ENCODE measurements around the gene NDFIP1.

Gene NDFIP1

GRCh38 chr5:142104491-142104890 lies 4.1 kb upstream of the NDFIP1 start:
- Histone ChIP-seq H3K27me3 (ENCODE audit: control insufficient read depth in 2 of 2, insufficient read depth in 2 of 2, low read length in 2 of 2) (no peaks in the 10 kb centered on the region), H3K36me3 (ENCODE audit: control insufficient read depth in 2 of 2, insufficient read depth in 2 of 2, low read length in 2 of 2) (no peaks in the 10 kb centered on the region), H3K9ac (ENCODE audit: low read depth in 1 of 2, low read length in 2 of 2) (no peak overlapping the region), H3K4me1 (ENCODE audit: control insufficient read depth in 2 of 2, insufficient read depth in 2 of 2, low read length in 2 of 2) (peaks cover 5 to 6% of the 10 kb centered on the region in 2 donors), H3K27ac (ENCODE audit: low read depth in 2 of 2, low read length in 2 of 2) (no peak overlapping the region), H3K4me3 (ENCODE audit: low read length in 2 of 2) (no peak overlapping the region), H3K9me3 (ENCODE audit: control insufficient read depth in 2 of 2, low read length in 2 of 2) (no peaks in the 10 kb centered on the region)

GRCh38 chr5:142106061-142106460 lies 2.5 kb upstream of the NDFIP1 start:
- no peaks in the 10 kb centered on the region for H3K36me3 ChIP-seq (ENCODE audit: control insufficient read depth in 2 of 2, insufficient read depth in 2 of 2, low read length in 2 of 2)
- H3K27me3 ChIP-seq (ENCODE audit: control insufficient read depth in 2 of 2, insufficient read depth in 2 of 2, low read length in 2 of 2) = no peaks in the 10 kb centered on the region
- peaks cover 17 to 20% of the 10 kb centered on the region in 2 donors for H3K4me1 ChIP-seq (ENCODE audit: control insufficient read depth in 2 of 2, insufficient read depth in 2 of 2, low read length in 2 of 2)
- no peak overlapping the region for H3K4me3 ChIP-seq (ENCODE audit: low read length in 2 of 2)
- no peaks in the 10 kb centered on the region for H3K9me3 ChIP-seq (ENCODE audit: control insufficient read depth in 2 of 2, low read length in 2 of 2)
- H3K27ac ChIP-seq (ENCODE audit: low read depth in 2 of 2, low read length in 2 of 2) = peak overlapping the region in 1 of 2 donors; percentile 33
- no peak overlapping the region for H3K9ac ChIP-seq (ENCODE audit: low read depth in 1 of 2, low read length in 2 of 2)

- Histone ChIP-seq H3K9me3 (ENCODE audit: control insufficient read depth in 2 of 2, low read length in 2 of 2) (no peaks in the 10 kb centered on the region), H3K27ac (ENCODE audit: low read depth in 2 of 2, low read length in 2 of 2) (no peak overlapping the region), H3K9ac (ENCODE audit: low read depth in 1 of 2, low read length in 2 of 2) (no peak overlapping the region), H3K36me3 (ENCODE audit: control insufficient read depth in 2 of 2, insufficient read depth in 2 of 2, low read length in 2 of 2) (no peaks in the 10 kb centered on the region), H3K27me3 (ENCODE audit: control insufficient read depth in 2 of 2, insufficient read depth in 2 of 2, low read length in 2 of 2) (no peaks in the 10 kb centered on the region), H3K4me1 (ENCODE audit: control insufficient read depth in 2 of 2, insufficient read depth in 2 of 2, low read length in 2 of 2) (peaks cover 17 to 20% of the 10 kb centered on the region in 2 donors), H3K4me3 (ENCODE audit: low read length in 2 of 2) (no peak overlapping the region)
Observed at GRCh38 chr5:142107036-142107735, 1.4 kb upstream of the NDFIP1 start.

- Histone ChIP-seq H3K9me3 (ENCODE audit: control insufficient read depth in 2 of 2, low read length in 2 of 2) (no peaks in the 10 kb centered on the region), H3K27me3 (ENCODE audit: control insufficient read depth in 2 of 2, insufficient read depth in 2 of 2, low read length in 2 of 2) (no peaks in the 10 kb centered on the region), H3K36me3 (ENCODE audit: control insufficient read depth in 2 of 2, insufficient read depth in 2 of 2, low read length in 2 of 2) (no peaks in the 10 kb centered on the region), H3K27ac (ENCODE audit: low read depth in 2 of 2, low read length in 2 of 2) (peak overlapping the region; percentile 95 to 97), H3K9ac (ENCODE audit: low read depth in 1 of 2, low read length in 2 of 2) (peak overlapping the region; percentile 79 to 98), H3K4me1 (ENCODE audit: control insufficient read depth in 2 of 2, insufficient read depth in 2 of 2, low read length in 2 of 2) (peaks cover 17 to 20% of the 10 kb centered on the region in 2 donors), H3K4me3 (ENCODE audit: low read length in 2 of 2) (peak overlapping the region; percentile 63 to 75)
Observed at GRCh38 chr5:142107736-142108431, 695 bp upstream of the NDFIP1 start.

GRCh38 chr5:142109331-142110045 lies 909 bp downstream of the NDFIP1 start:
- Histone ChIP-seq H3K9ac (ENCODE audit: low read depth in 1 of 2, low read length in 2 of 2) (peak overlapping the region; percentile 75 to 98), H3K4me3 (ENCODE audit: low read length in 2 of 2) (peak overlapping the region; percentile 84 to 89), H3K4me1 (ENCODE audit: control insufficient read depth in 2 of 2, insufficient read depth in 2 of 2, low read length in 2 of 2) (peaks cover 17 to 20% of the 10 kb centered on the region in 2 donors), H3K27me3 (ENCODE audit: control insufficient read depth in 2 of 2, insufficient read depth in 2 of 2, low read length in 2 of 2) (no peaks in the 10 kb centered on the region), H3K27ac (ENCODE audit: low read depth in 2 of 2, low read length in 2 of 2) (peak overlapping the region; percentile 95 to 97), H3K9me3 (ENCODE audit: control insufficient read depth in 2 of 2, low read length in 2 of 2) (no peaks in the 10 kb centered on the region), H3K36me3 (ENCODE audit: control insufficient read depth in 2 of 2, insufficient read depth in 2 of 2, low read length in 2 of 2) (no peaks in the 10 kb centered on the region)

GRCh38 chr5:142110046-142110531 lies 1.5 kb downstream of the NDFIP1 start:
- H3K4me3 ChIP-seq (ENCODE audit: low read length in 2 of 2) = peak overlapping the region; percentile 84 to 89
- H3K27me3 ChIP-seq (ENCODE audit: control insufficient read depth in 2 of 2, insufficient read depth in 2 of 2, low read length in 2 of 2) = no peaks in the 10 kb centered on the region
- peak overlapping the region; percentile 95 to 97 for H3K27ac ChIP-seq (ENCODE audit: low read depth in 2 of 2, low read length in 2 of 2)
- H3K4me1 ChIP-seq (ENCODE audit: control insufficient read depth in 2 of 2, insufficient read depth in 2 of 2, low read length in 2 of 2) = peaks cover 17 to 20% of the 10 kb centered on the region in 2 donors
- no peaks in the 10 kb centered on the region for H3K36me3 ChIP-seq (ENCODE audit: control insufficient read depth in 2 of 2, insufficient read depth in 2 of 2, low read length in 2 of 2)
- no peaks in the 10 kb centered on the region for H3K9me3 ChIP-seq (ENCODE audit: control insufficient read depth in 2 of 2, low read length in 2 of 2)
- H3K9ac ChIP-seq (ENCODE audit: low read depth in 1 of 2, low read length in 2 of 2) = peak overlapping the region; percentile 75 to 98

- Histone ChIP-seq H3K9ac (ENCODE audit: low read depth in 1 of 2, low read length in 2 of 2) (no peak overlapping the region), H3K9me3 (ENCODE audit: control insufficient read depth in 2 of 2, low read length in 2 of 2) (no peaks in the 10 kb centered on the region), H3K27me3 (ENCODE audit: control insufficient read depth in 2 of 2, insufficient read depth in 2 of 2, low read length in 2 of 2) (no peaks in the 10 kb centered on the region), H3K36me3 (ENCODE audit: control insufficient read depth in 2 of 2, insufficient read depth in 2 of 2, low read length in 2 of 2) (no peaks in the 10 kb centered on the region), H3K4me1 (ENCODE audit: control insufficient read depth in 2 of 2, insufficient read depth in 2 of 2, low read length in 2 of 2) (peaks cover 17 to 20% of the 10 kb centered on the region in 2 donors), H3K4me3 (ENCODE audit: low read length in 2 of 2) (no peak overlapping the region), H3K27ac (ENCODE audit: low read depth in 2 of 2, low read length in 2 of 2) (no peak overlapping the region)
Observed at GRCh38 chr5:142110988-142111687, 2.6 kb downstream of the NDFIP1 start.

GRCh38 chr5:142114687-142115086 lies 6.1 kb downstream of the NDFIP1 start:
- Histone ChIP-seq H3K27ac (ENCODE audit: low read depth in 2 of 2, low read length in 2 of 2) (no peak overlapping the region), H3K4me1 (ENCODE audit: control insufficient read depth in 2 of 2, insufficient read depth in 2 of 2, low read length in 2 of 2) (peaks cover 12 to 18% of the 10 kb centered on the region in 2 donors), H3K4me3 (ENCODE audit: low read length in 2 of 2) (no peak overlapping the region)

GRCh38 chr5:142115937-142116614 lies 7.5 kb downstream of the NDFIP1 start:
- Histone ChIP-seq H3K27me3 (ENCODE audit: control insufficient read depth in 2 of 2, insufficient read depth in 2 of 2, low read length in 2 of 2) (no peaks in the 10 kb centered on the region), H3K9ac (ENCODE audit: low read depth in 1 of 2, low read length in 2 of 2) (no peak overlapping the region), H3K9me3 (ENCODE audit: control insufficient read depth in 2 of 2, low read length in 2 of 2) (no peaks in the 10 kb centered on the region), H3K36me3 (ENCODE audit: control insufficient read depth in 2 of 2, insufficient read depth in 2 of 2, low read length in 2 of 2) (peaks cover 5 to 6% of the 10 kb centered on the region in 2 donors), H3K4me3 (ENCODE audit: low read length in 2 of 2) (no peak overlapping the region), H3K27ac (ENCODE audit: low read depth in 2 of 2, low read length in 2 of 2) (no peak overlapping the region), H3K4me1 (ENCODE audit: control insufficient read depth in 2 of 2, insufficient read depth in 2 of 2, low read length in 2 of 2) (peaks cover 3 to 4% of the 10 kb centered on the region in 2 donors)

More at GRCh38 chr5:142114687-142115086, 6.1 kb downstream of the NDFIP1 start:
- Histone ChIP-seq H3K36me3 (ENCODE audit: control insufficient read depth in 2 of 2, insufficient read depth in 2 of 2, low read length in 2 of 2) (peaks cover 0 to 2% of the 10 kb centered on the region in 2 donors), H3K27me3 (ENCODE audit: control insufficient read depth in 2 of 2, insufficient read depth in 2 of 2, low read length in 2 of 2) (no peaks in the 10 kb centered on the region), H3K9ac (ENCODE audit: low read depth in 1 of 2, low read length in 2 of 2) (no peak overlapping the region), H3K9me3 (ENCODE audit: control insufficient read depth in 2 of 2, low read length in 2 of 2) (no peaks in the 10 kb centered on the region)
